H1 (cell line): Measurements from ENCODE around the gene UQCRQ. TPM values are rescaled to one million over a fixed set of nuclear protein-coding genes. Genes with fewer than 3 reads are reported as not detected.

Experiments used
- CTCF ChIA-PET: fragments of 300-600 bp; sonication (Branson Sonifier 250); formaldehyde crosslinking; loops from one replicate; lab custom pipeline; 2021; ENCODE audit not compliant: partially characterized antibody; lab: Charles Lee
- POLR2A ChIA-PET: fragments of 300-600 bp; sonication (Branson Sonifier 250); formaldehyde crosslinking; loops from one replicate; lab custom pipeline; 2021; ENCODE audit warnings: inconsistent platforms; ENCODE audit not compliant: partially characterized antibody; lab: Charles Lee
- DNase-seq, 2 experiments: peaks; one replicate each; pipeline versions ENCODE4 v3.0.0 to v3.0.0-alpha.2; 2010 to 2022; ENCODE audit warnings: low spot score in 2 of 2, low read depth in 1 of 2, mixed read lengths in 1 of 2
- FAIRE-seq: peaks from 2 replicates; lab custom pipeline; 2011; peaks lifted over from hg19 to GRCh38; lab: Jason Lieb, UNC
- H2AFZ ChIP-seq: 2 replicates; pipeline ENCODE4 v1.8.1; 2012; ENCODE audit warnings: low read length, inconsistent platforms
- H2AK5ac ChIP-seq: 2 replicates; pipeline ENCODE4 v1.6.1; 2013; ENCODE audit warnings: low read depth, low read length
- H2BK120ac ChIP-seq: replicated peaks from 2 replicates; pipeline ENCODE3; 2013; ENCODE audit warnings: low read depth, low read length, inconsistent platforms
- H2BK12ac ChIP-seq: 2 replicates; pipeline ENCODE4 v1.6.1; 2013; ENCODE audit warnings: low read depth, low read length
- H2BK15ac ChIP-seq: 2 replicates; pipeline ENCODE4 v1.6.1; 2013; ENCODE audit warnings: low read length
- H2BK20ac ChIP-seq: 2 replicates; pipeline ENCODE4 v1.6.1; 2013; ENCODE audit warnings: low read length
- H2BK5ac ChIP-seq: 2 replicates; pipeline ENCODE4 v1.6.1; 2013; ENCODE audit warnings: low read depth, low read length
- H3K14ac ChIP-seq: 2 replicates; pipeline ENCODE4 v1.6.1; 2013; ENCODE audit warnings: inconsistent platforms; ENCODE audit not compliant: insufficient read length
- H3K18ac ChIP-seq: 2 replicates; pipeline ENCODE4 v1.6.1; 2013; ENCODE audit warnings: low read length; ENCODE audit errors: extremely low read depth
- H3K23ac ChIP-seq: 2 replicates; pipeline ENCODE4 v1.6.1; 2013; ENCODE audit warnings: inconsistent platforms; ENCODE audit not compliant: insufficient read length
- H3K23me2 ChIP-seq: 2 replicates; pipeline ENCODE4 v1.6.1; 2013; ENCODE audit warnings: low read depth, low read length
- H3K27ac ChIP-seq: 2 replicates; pipeline ENCODE4 v1.6.1; 2011; ENCODE audit warnings: low read depth, low read length, inconsistent platforms
- H3K27me3 ChIP-seq, 4 experiments: replicated peaks in 1 of 4; 1 replicate in 1 of 4; 2 replicates in 3 of 4; pipeline versions ENCODE4 v1.6.1 to v1.8.1; 2011 to 2013; ENCODE audit warnings: low read length in 3 of 4, mild to moderate bottlenecking in 3 of 4, inconsistent platforms in 2 of 4, mixed read lengths in 2 of 4, moderate library complexity in 1 of 4; ENCODE audit not compliant: control insufficient read depth in 3 of 4, insufficient read depth in 3 of 4; ENCODE audit errors: extremely low read depth in 1 of 4
- H3K36me3 ChIP-seq, 4 experiments: 2 replicates each; pipeline versions ENCODE4 v1.6.1 to v1.8.1; 2011 to 2013; ENCODE audit warnings: mild to moderate bottlenecking in 4 of 4, low read length in 3 of 4, moderate library complexity in 2 of 4, control low read depth in 1 of 4, inconsistent platforms in 1 of 4; ENCODE audit not compliant: insufficient read depth in 4 of 4, control insufficient read depth in 2 of 4
- H3K4ac ChIP-seq: replicated peaks from 2 replicates; pipeline ENCODE3; 2013; ENCODE audit warnings: low read length, low read depth, mixed read lengths, inconsistent platforms; ENCODE audit not compliant: insufficient read length
- H3K4me1 ChIP-seq, 4 experiments: replicated peaks in 1 of 4; 1 replicate in 1 of 4; 2 replicates in 3 of 4; pipeline versions ENCODE4 v1.6.1 to v1.8.1; 2011 to 2013; ENCODE audit warnings: low read length in 3 of 4, inconsistent platforms in 2 of 4, mixed read lengths in 1 of 4; ENCODE audit not compliant: insufficient read depth in 4 of 4, control insufficient read depth in 3 of 4
- H3K4me2 ChIP-seq, 2 experiments: 2 replicates each; pipeline versions ENCODE4 v1.6.1 to v1.8.1; 2011 to 2013; ENCODE audit warnings: low read depth in 2 of 2, low read length in 2 of 2, control low read depth in 1 of 2, inconsistent platforms in 1 of 2, mild to moderate bottlenecking in 1 of 2; ENCODE audit not compliant: insufficient read depth in 1 of 2
- H3K4me3 ChIP-seq, 4 experiments: fragments of 200-600, 300-600 bp in 1 of 4; sonication (generic), shearing (Covaris generic), sonication (Bioruptor Twin) in 1 of 4; 2 replicates each; pipeline versions ENCODE4 v1.5.1 to v1.8.1; 2011 to 2016; ENCODE audit warnings: low read length in 4 of 4, low read depth in 3 of 4, control low read depth in 2 of 4, inconsistent platforms in 2 of 4, mild to moderate bottlenecking in 2 of 4, mixed read lengths in 1 of 4, moderate library complexity in 1 of 4; ENCODE audit not compliant: insufficient read depth in 2 of 4; ENCODE audit errors: extremely low read depth in 1 of 4
- H3K56ac ChIP-seq: replicated peaks from 2 replicates; pipeline ENCODE3; 2013; ENCODE audit warnings: low read depth, mild to moderate bottlenecking, mixed read lengths, low read length, inconsistent platforms; ENCODE audit not compliant: insufficient read length
- H3K79me1 ChIP-seq: 2 replicates; pipeline ENCODE4 v1.6.1; 2013; ENCODE audit warnings: low read depth, low read length, control low read depth
- H3K79me2 ChIP-seq, 2 experiments: 2 replicates each; pipeline versions ENCODE4 v1.6.1 to v1.8.1; 2012 to 2013; ENCODE audit warnings: low read length in 2 of 2, mild to moderate bottlenecking in 2 of 2, inconsistent platforms in 1 of 2; ENCODE audit not compliant: insufficient read depth in 2 of 2, control insufficient read depth in 1 of 2
- H3K9ac ChIP-seq, 4 experiments: replicated peaks in 1 of 4; 1 replicate in 1 of 4; 2 replicates in 3 of 4; pipeline versions ENCODE4 v1.6.1 to v1.8.1; 2011 to 2013; ENCODE audit warnings: low read depth in 3 of 4, low read length in 3 of 4, control low read depth in 2 of 4, mild to moderate bottlenecking in 2 of 4, moderate library complexity in 2 of 4, inconsistent platforms in 1 of 4; ENCODE audit errors: extremely low read depth in 1 of 4
- H3K9me3 ChIP-seq, 2 experiments: 2 replicates each; pipeline versions ENCODE4 v1.6.1 to v1.8.1; 2012 to 2013; ENCODE audit warnings: mild to moderate bottlenecking in 2 of 2, moderate library complexity in 2 of 2, control low read depth in 1 of 2, inconsistent platforms in 1 of 2, low read depth in 1 of 2, low read length in 1 of 2, mixed read lengths in 1 of 2; ENCODE audit not compliant: insufficient read depth in 2 of 2
- H4K20me1 ChIP-seq, 2 experiments: replicated peaks in 1 of 2; 2 replicates each; pipeline versions ENCODE3 to v1.8.1; 2011 to 2013; ENCODE audit warnings: inconsistent platforms in 2 of 2, low read length in 2 of 2, mild to moderate bottlenecking in 1 of 2; ENCODE audit not compliant: insufficient read depth in 2 of 2, control insufficient read depth in 1 of 2
- H4K5ac ChIP-seq: 2 replicates; pipeline ENCODE4 v1.6.1; 2013; ENCODE audit warnings: low read length, low read depth, mixed read lengths, inconsistent platforms; ENCODE audit not compliant: insufficient read length
- H4K8ac ChIP-seq: 2 replicates; pipeline ENCODE4 v1.8.0; 2013; ENCODE audit warnings: mild to moderate bottlenecking, moderate library complexity, low read length, inconsistent platforms; ENCODE audit not compliant: insufficient read depth; ENCODE audit errors: extremely low read depth
- H4K91ac ChIP-seq: replicated peaks from 2 replicates; pipeline ENCODE3; 2013; ENCODE audit warnings: low read length, mixed read lengths, inconsistent platforms; ENCODE audit not compliant: insufficient read length
- ASH2L ChIP-seq: fragments of 200-600, 300-600 bp; sonication (generic); IDR thresholded peaks from one replicate; pipeline ENCODE4 v1.7.1; 2017; ENCODE audit warnings: low read length
- EGR1 ChIP-seq: IDR thresholded peaks from 2 replicates; pipeline ENCODE4 v1.6.1; 2011; ENCODE audit warnings: low read depth, low read length, borderline replicate concordance
- JUND ChIP-seq: IDR thresholded peaks from 2 replicates; pipeline ENCODE4 v1.6.1; 2011; ENCODE audit warnings: mild to moderate bottlenecking, improper control_type of control experiment, low read length
- SAP30 ChIP-seq: fragments of 300-600 bp; sonication (generic); IDR thresholded peaks from 2 replicates; pipeline ENCODE4 v1.7.1; 2012; ENCODE audit warnings: low read length, moderate library complexity, mild to moderate bottlenecking, inconsistent platforms; ENCODE audit not compliant: insufficient read depth, insufficient replicate concordance
- SP2 ChIP-seq: IDR thresholded peaks from 2 replicates; pipeline ENCODE4 v1.6.1; 2012; ENCODE audit warnings: mild to moderate bottlenecking, low read length, inconsistent platforms
- SP4 ChIP-seq: IDR thresholded peaks from 2 replicates; pipeline ENCODE4 v1.6.1; 2012; ENCODE audit warnings: low read length, inconsistent platforms
- WGBS, 2 experiments: shearing (Covaris generic) in 1 of 2; methylation state at CpG; one replicate each; pipeline versions ENCODE4 v1.1.6 to v1.1.7; 2013 to 2015; ENCODE audit warnings: low lambda C conversion rate in 2 of 2, mixed read lengths in 2 of 2, inconsistent platforms in 1 of 2, low coverage in 1 of 2, missing lambda C conversion rate in 1 of 2; ENCODE audit not compliant: insufficient replicate concordance in 2 of 2, insufficient coverage in 1 of 2, insufficient read length in 1 of 2; ENCODE audit errors: extremely low coverage in 1 of 2, missing lambda C conversion rate in 1 of 2; 5-methylcytosine and 5-hydroxymethylcytosine counted together
- polyA plus RNA-seq, 7 experiments: library from polyadenylated mRNA; depleted of rRNA in 3 of 7; stranded (reverse) in 5 of 7; unstranded in 2 of 7; fragments of >200 nt in 5 of 7; fragments of 200-250 nt in 2 of 7; gene quantifications; 1 replicate in 5 of 7; 2 replicates in 1 of 7; 4 replicates in 1 of 7; pipeline versions ENCODE4 v1.2.1 to v1.2.3, GENCODE V29; 2011 to 2013; ENCODE audit warnings: missing spikeins in 2 of 7, mixed read lengths in 2 of 7
- total RNA-seq: library from RNA; stranded (reverse); fragmentation: NEBNext Ultra II Directional; extraction: Animal tissue kit (Norgen Biotek cat#: 25700); gene quantifications from 2 replicates; pipeline ENCODE4 v1.2.1, GENCODE V29; 2021

Gene UQCRQ
- total and polyA plus RNA-seq, 2 of the 8 experiments (the other 6 are each of a cell fraction or from before 2014, with no cell fraction given): 177 to 293 TPM

- H3K9ac ChIP-seq: no peak overlapping the region
- no peak overlapping the region for H4K5ac ChIP-seq
- 0 out of 7 replicates have a peak, but pooled peaks cover 0 to 2% (median 0%) of the 10 kb centered on the region in 4 experiments for H3K4me1 ChIP-seq
- H4K8ac ChIP-seq: no peak overlapping the region
- H4K20me1 ChIP-seq: peaks cover 0 to 10% of the 10 kb centered on the region in 2 experiments
- no peaks in the 10 kb centered on the region; the same call in 1 of the 2 replicates for H3K79me1 ChIP-seq
- H2BK12ac ChIP-seq: no peak overlapping the region
- H3K4ac ChIP-seq: no peak overlapping the region
- H3K23me2 ChIP-seq: no peaks in the 10 kb centered on the region; the same call in 1 of the 2 replicates
- DNase-seq (no peak), FAIRE-seq (no peak)
- no peak overlapping the region for H3K18ac ChIP-seq
- peaks cover 0 to 7% of the 10 kb centered on the region in 2 experiments; a peak in 1 of 4 replicates for H3K79me2 ChIP-seq
- H4K91ac ChIP-seq: no peak overlapping the region
- H3K14ac ChIP-seq: no peak overlapping the region
- 95% methylated on average over 1 of the region's 1 CpG; no CpG with 5 or more reads in 1 of the 2 experiments for WGBS, 2 experiments
- no peak overlapping the region for H2AK5ac ChIP-seq
- H2BK20ac ChIP-seq: no peak overlapping the region
- no peak overlapping the region for H3K4me2 ChIP-seq
- no peak overlapping the region for H2BK15ac ChIP-seq
- ChIA-PET POLR2A (interaction anchor here (1.0 kb wide), 1 partner anchor 170 kb away, joined by 3 read pairs; no protein-coding TSS in a partner anchor), CTCF (interaction anchor here (1.1 kb wide), 1 partner anchor 52 kb away, joined by 3 read pairs; no protein-coding TSS in a partner anchor)
- no peak overlapping the region for H3K23ac ChIP-seq
- H3K27ac ChIP-seq: no peak overlapping the region; the same call in 1 of the 2 replicates
- no peak overlapping the region for H2BK120ac ChIP-seq
- no peaks in the 10 kb centered on the region for H3K27me3 ChIP-seq
- H3K56ac ChIP-seq: no peak overlapping the region
- H3K36me3 ChIP-seq: peaks cover 0 to 16% (median 2%) of the 10 kb centered on the region in 4 experiments; a peak in 3 of 8 replicates
- H2BK5ac ChIP-seq: no peak overlapping the region
- no peak overlapping the region for H2AFZ ChIP-seq
- no peaks in the 10 kb centered on the region for H3K9me3 ChIP-seq
- no peak overlapping the region for H3K4me3 ChIP-seq
- TF ChIP-seq SP2: no peak
- no peak for TF ChIP-seq SAP30
- no peak for TF ChIP-seq SP4
- no peak for TF ChIP-seq JUND
- no peak for TF ChIP-seq ASH2L
- TF ChIP-seq EGR1: no peak
- TF ChIP-seq, all 59 proteins: peak for 0
Observed at GRCh38 chr5:132909702-132910101, 43.3 kb downstream of the UQCRQ start.
